CD4-positive, alpha-beta T cell (primary cell): ENCODE data around the gene PLXNC1. TPM values are rescaled to one million over a fixed set of nuclear protein-coding genes. Genes with fewer than 3 reads are reported as not detected.

Experiments used
- ATAC-seq: fragments of 200-7000 bp; cut with Tn5 transposase; one replicate; pipeline ENCODE4 v1.10.0; 2022; ENCODE audit warnings: mild to moderate bottlenecking; ENCODE audit not compliant: poor library complexity
- CTCF ChIA-PET: fragments of 350-600 bp; sonication (Branson Sonifier 250); formaldehyde crosslinking; loops from one replicate; lab custom pipeline; 2021; ENCODE audit warnings: antibody characterized with exemption, inconsistent platforms; lab: Charles Lee
- POLR2A ChIA-PET: fragments of 350-600 bp; sonication (Branson Sonifier 250); formaldehyde crosslinking; loops from one replicate; lab custom pipeline; 2021; ENCODE audit warnings: antibody characterized with exemption, inconsistent platforms; lab: Charles Lee
- DNase-seq, 14 experiments: peaks; one replicate each; pipeline ENCODE4 v3.0.0-alpha.2; 2013 to 2020; ENCODE audit warnings: mixed read lengths in 2 of 14
- H3K27ac ChIP-seq, 2 donors: one replicate each; pipeline versions ENCODE4 v1.5.1 to v1.7.0; 2013; ENCODE audit warnings: low read length in 2 of 2, low read depth in 1 of 2, mild to moderate bottlenecking in 1 of 2
- H3K27me3 ChIP-seq, 2 experiments: 1 replicate in 1 of 2; 2 replicates in 1 of 2; pipeline versions ENCODE4 v1.6.1 to v1.7.0; 2013; ENCODE audit warnings: low read length in 2 of 2, control low read depth in 1 of 2, mild to moderate bottlenecking in 1 of 2, moderate library complexity in 1 of 2; ENCODE audit not compliant: insufficient read depth in 2 of 2, control insufficient read depth in 1 of 2
- H3K36me3 ChIP-seq: one replicate; pipeline ENCODE4 v1.6.1; 2013; ENCODE audit warnings: low read length, control low read depth; ENCODE audit not compliant: insufficient read depth
- H3K4me1 ChIP-seq: one replicate; pipeline ENCODE4 v1.6.1; 2013; ENCODE audit warnings: low read length, control low read depth; ENCODE audit not compliant: insufficient read depth
- H3K4me3 ChIP-seq: one replicate; pipeline ENCODE4 v1.5.1; 2013; ENCODE audit warnings: mild to moderate bottlenecking, low read length, moderate library complexity
- H3K9me3 ChIP-seq, 2 experiments: 1 replicate in 1 of 2; 2 replicates in 1 of 2; pipeline versions ENCODE4 v1.6.1 to v1.7.0; 2013; ENCODE audit warnings: low read length in 2 of 2, mild to moderate bottlenecking in 2 of 2, control low read depth in 1 of 2, moderate library complexity in 1 of 2; ENCODE audit not compliant: control insufficient read depth in 1 of 2, insufficient read depth in 1 of 2
- H3K27ac Mint-ChIP-seq: one replicate; pipeline ENCODE4 v1.8.0; 2020; ENCODE audit warnings: mixed read lengths
- H3K27me3 Mint-ChIP-seq: one replicate; pipeline ENCODE4 v1.8.0; 2021; ENCODE audit warnings: mixed read lengths
- H3K36me3 Mint-ChIP-seq: one replicate; pipeline ENCODE4 v1.8.0; 2021; ENCODE audit warnings: low read depth, mixed read lengths
- H3K4me1 Mint-ChIP-seq: one replicate; pipeline ENCODE4 v1.8.0; 2021; ENCODE audit warnings: low read depth, mixed read lengths
- H3K4me3 Mint-ChIP-seq: one replicate; pipeline ENCODE4 v1.8.0; 2020; ENCODE audit warnings: mild to moderate bottlenecking, mixed read lengths
- H3K9me3 Mint-ChIP-seq: one replicate; pipeline ENCODE4 v1.8.0; 2020; ENCODE audit warnings: mixed read lengths
- intact Hi-C, 2 experiments: fragments of 100-400 bp; cut with DNase I in 1 of 2; cut with micrococcal nuclease in 1 of 2; formaldehyde crosslinking; loops; one replicate each; pipeline versions ENCODE4 v1.15.1 to v1.9.0; 2023 to 2025; cut with DNase I, micrococcal nuclease
- total RNA-seq, 174 experiments: library from RNA in 2 of 174; stranded (reverse) in 2 of 174; gene quantifications; one replicate each; pipeline ENCODE4 v1.2.3 and lab custom pipeline; 2021 to 2026
- TF ChIP-seq, protein P1 (sequence below): fragments of 200-600 bp; IDR thresholded peaks from one replicate; pipeline ENCODE4 v1.8.0; 2022; ENCODE audit warnings: antibody characterized with exemption, mild to moderate bottlenecking

The PLXNC1 gene
- total RNA-seq, 2 experiments from 2014 or later: 5.2 to 5.3 TPM

- H3K36me3 Mint-ChIP-seq: peaks cover 32% of the 10 kb centered on the region
- ChIA-PET CTCF (no interaction called here), POLR2A (no interaction called here)
- Histone ChIP-seq H3K36me3 (peaks cover 17% of the 10 kb centered on the region), H3K4me3 (no peak overlapping the region), H3K27me3 (no peaks in the 10 kb centered on the region), H3K27ac (no peak overlapping the region), H3K4me1 (peaks cover 30% of the 10 kb centered on the region), H3K9me3 (no peaks in the 10 kb centered on the region)
- peaks cover 50% of the 10 kb centered on the region for H3K4me1 Mint-ChIP-seq
- H3K4me3 Mint-ChIP-seq: no peak overlapping the region
- no peak for ATAC-seq
- TF ChIP-seq, protein P1, sequence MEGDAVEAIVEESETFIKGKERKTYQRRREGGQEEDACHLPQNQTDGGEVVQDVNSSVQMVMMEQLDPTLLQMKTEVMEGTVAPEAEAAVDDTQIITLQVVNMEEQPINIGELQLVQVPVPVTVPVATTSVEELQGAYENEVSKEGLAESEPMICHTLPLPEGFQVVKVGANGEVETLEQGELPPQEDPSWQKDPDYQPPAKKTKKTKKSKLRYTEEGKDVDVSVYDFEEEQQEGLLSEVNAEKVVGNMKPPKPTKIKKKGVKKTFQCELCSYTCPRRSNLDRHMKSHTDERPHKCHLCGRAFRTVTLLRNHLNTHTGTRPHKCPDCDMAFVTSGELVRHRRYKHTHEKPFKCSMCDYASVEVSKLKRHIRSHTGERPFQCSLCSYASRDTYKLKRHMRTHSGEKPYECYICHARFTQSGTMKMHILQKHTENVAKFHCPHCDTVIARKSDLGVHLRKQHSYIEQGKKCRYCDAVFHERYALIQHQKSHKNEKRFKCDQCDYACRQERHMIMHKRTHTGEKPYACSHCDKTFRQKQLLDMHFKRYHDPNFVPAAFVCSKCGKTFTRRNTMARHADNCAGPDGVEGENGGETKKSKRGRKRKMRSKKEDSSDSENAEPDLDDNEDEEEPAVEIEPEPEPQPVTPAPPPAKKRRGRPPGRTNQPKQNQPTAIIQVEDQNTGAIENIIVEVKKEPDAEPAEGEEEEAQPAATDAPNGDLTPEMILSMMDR: no peak
- intact Hi-C loops: loop anchor here in 1 of 2 experiments (10.0 kb wide), 3 partner anchors 187 to 1587 kb away; partner anchors contain the start of genes CEP83 and SNRPF
- H3K27ac Mint-ChIP-seq: no peak overlapping the region
- no peaks in the 10 kb centered on the region for H3K27me3 Mint-ChIP-seq
- DNase-seq: no peak
- no peaks in the 10 kb centered on the region for H3K9me3 Mint-ChIP-seq
Measured at GRCh38 chr12:94267921-94268471, 119.6 kb downstream of the PLXNC1 start.

DNA sequence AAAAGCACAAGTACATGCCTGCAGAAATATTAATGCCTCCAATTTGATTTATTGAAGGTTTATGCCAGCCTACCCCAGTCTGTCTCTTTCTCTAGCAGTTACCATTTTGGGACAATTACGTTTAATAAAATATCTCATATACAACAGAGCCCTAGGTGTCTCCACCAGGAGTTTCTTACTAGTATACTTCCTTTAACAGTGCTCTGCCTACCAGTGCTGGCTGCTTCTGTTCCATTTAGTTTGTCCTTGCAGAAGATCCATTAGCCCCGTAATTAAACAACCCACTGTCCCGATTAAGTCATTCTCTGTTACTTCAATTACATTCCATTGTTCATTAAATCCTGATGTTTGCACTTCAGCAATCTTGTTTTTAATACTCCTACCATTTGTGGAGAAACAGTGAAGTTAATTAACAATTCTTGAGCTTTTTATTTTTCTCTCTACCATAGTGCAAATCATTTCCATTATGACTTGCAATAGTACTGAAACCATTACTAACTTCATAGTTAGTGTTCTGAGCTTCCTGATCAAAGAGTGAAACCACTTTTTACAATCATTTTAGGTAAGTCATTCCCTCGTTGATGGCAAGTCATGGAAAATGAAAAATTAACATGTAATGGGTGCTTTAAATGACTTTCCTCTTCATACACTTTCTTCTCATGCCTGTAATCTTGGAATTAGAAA lies 121.1 kb downstream of the PLXNC1 start:
- Histone ChIP-seq H3K4me1 (peaks cover 17% of the 10 kb centered on the region), H3K36me3 (peaks cover 17% of the 10 kb centered on the region), H3K27me3 (no peaks in the 10 kb centered on the region), H3K9me3 (no peaks in the 10 kb centered on the region), H3K4me3 (no peak overlapping the region), H3K27ac (no peak overlapping the region)
- Mint-ChIP-seq H3K36me3 (peaks cover 36% of the 10 kb centered on the region), H3K4me3 (no peak overlapping the region), H3K9me3 (no peaks in the 10 kb centered on the region), H3K4me1 (peaks cover 46% of the 10 kb centered on the region), H3K27ac (no peak overlapping the region), H3K27me3 (no peaks in the 10 kb centered on the region)
- TF ChIP-seq, protein P1: no peak
- intact Hi-C loops: loop anchor here in 1 of 2 experiments (10.0 kb wide), 3 partner anchors 185 to 1585 kb away; partner anchors contain the start of genes CEP83 and SNRPF
- ATAC-seq: no peak
- POLR2A ChIA-PET: no interaction called here
- no peak for DNase-seq
- CTCF ChIA-PET: no interaction called here

DNA sequence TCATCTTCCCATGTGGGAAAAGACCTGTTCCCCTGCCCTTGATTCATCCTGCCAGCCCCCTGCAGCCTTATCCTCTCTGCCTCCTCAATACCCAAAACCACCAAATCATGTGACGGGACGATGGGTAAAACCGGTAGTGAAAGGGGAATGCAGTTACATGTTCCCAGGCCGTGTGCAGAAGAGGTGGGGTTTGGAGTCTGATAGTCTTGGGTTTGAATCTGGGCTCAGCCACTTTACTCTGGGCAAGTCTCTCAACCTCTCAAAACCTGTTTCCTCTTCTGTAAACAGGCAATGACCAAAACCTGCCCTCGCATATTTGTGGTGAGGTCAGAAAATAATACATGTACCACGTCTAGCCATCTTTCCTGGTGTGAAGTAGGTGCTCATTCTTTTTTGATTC lies 123.0 kb downstream of the PLXNC1 start:
- Mint-ChIP-seq H3K4me1 (peaks cover 34% of the 10 kb centered on the region), H3K4me3 (no peak overlapping the region), H3K27ac (no peak overlapping the region), H3K9me3 (no peaks in the 10 kb centered on the region), H3K27me3 (no peaks in the 10 kb centered on the region), H3K36me3 (peaks cover 23% of the 10 kb centered on the region)
- Histone ChIP-seq H3K36me3 (peaks cover 4% of the 10 kb centered on the region), H3K4me1 (peaks cover 17% of the 10 kb centered on the region), H3K4me3 (no peak overlapping the region), H3K27me3 (no peaks in the 10 kb centered on the region), H3K9me3 (no peaks in the 10 kb centered on the region), H3K27ac (no peak overlapping the region)
- TF ChIP-seq, protein P1: no peak
- CTCF ChIA-PET: no interaction called here
- DNase-seq (peak in 2 of 14 experiments; percentile 16 to 23), ATAC-seq (no peak)
- POLR2A ChIA-PET: no interaction called here
- intact Hi-C loops: no loop called here
